NOMO-1 treated with DMSO at 0.1 percent for 48 hours (cell line): Measurements from ENCODE around the gene MYG1.
A peak's percentile ranks its signal among the peaks of the same experiment; 100 is the strongest.
"Not testable (repeated sequence)": the region's sequence is repeated elsewhere in the genome, so short reads cannot be mapped to it uniquely, and the experiment has no call there.

ENCODE experiments used
- DNase-seq: peaks from one replicate; lab custom pipeline; 2025; ENCODE audit not compliant: unreplicated experiment; lab: John Stamatoyannopoulos, UW

MYG1 gene

DNA sequence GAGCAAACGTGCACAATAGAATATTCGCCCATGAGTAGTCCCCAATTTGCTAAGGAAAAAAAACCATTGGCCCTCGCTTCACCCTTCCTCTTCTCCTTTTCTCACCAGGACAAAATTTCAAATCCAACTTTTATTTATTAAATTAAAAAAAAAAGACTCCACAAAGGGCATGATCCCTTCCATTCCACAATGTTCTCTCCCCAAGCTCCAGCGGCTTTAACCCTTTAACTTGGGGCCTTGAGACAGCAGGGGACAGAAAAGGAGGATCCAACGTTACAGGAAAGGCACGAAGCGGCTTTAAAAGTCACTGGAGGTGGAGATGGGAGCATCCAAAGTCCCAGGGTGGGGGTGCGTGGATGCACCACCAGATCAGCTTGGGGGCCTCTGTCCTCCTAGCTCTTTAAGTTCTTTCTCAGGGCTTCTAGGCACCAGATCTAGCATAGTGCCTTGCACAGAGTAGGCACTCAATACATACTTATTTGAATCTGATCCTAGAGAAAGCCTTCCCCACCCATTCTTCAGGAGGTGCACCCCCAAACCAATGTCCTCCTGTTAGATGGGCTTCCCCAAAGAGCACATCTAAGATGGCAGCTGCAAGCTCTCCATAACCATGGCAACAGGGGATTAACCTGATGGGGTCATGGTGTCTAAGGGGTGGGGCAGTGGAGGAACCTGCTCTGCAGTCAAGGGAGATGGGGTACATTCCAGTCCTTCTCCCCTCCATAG, 27.1 kb downstream of the MYG1 start:
- no peak for DNase-seq

DNA sequence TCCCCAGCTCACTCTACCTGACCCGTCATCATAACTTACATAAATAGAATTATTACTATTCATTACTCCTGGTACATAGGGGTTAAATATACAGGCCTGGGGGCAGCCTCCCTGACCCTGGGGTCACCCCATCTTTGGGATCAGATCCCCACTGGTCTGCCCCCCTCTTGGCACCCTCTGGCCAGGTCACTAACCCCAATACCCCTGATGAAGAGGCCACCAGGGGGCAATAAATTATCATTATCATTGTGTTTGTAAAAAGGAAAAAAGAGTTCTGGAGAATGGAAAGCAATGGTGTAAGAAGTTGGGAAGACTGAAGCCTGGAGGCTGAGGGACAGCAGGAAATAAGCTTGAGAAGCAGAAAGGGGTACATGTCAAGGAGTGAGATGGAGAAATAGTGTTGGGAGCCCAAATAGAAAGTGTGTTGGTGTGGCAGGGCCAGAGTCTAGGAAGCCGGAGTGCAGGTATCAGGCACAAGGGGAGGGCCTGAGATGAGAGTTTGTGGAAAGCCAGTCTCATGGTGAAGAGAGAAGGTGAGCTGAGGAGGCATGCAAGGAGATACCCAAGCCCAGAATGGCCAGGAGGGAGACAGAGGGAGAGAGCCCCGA, 28.0 kb downstream of the MYG1 start:
- DNase-seq = no peak

- DNase-seq = no peak
Measured at GRCh38 chr12:53328043-53328435, 28.5 kb downstream of the MYG1 start.

DNA sequence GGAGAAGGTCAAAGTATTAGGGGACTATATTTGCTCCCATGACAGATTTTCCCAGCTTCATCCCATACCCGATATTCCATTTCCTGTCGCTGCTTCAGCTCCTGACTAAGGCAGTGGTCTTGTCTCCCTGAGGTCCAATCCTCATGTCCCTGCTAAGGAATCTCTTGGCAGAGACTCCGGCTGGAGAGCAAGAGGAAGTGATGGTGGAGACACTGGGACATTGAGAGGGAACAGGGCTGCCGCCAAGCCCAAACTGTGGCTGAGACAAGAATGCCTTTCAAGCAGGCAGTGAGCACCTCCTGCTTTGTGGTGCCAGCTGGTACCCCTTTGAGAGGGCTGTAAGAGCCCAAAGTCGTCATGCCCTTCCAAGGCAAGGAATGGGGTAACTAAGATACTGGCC, 31.2 kb downstream of the MYG1 start:
- DNase-seq = no peak

DNA sequence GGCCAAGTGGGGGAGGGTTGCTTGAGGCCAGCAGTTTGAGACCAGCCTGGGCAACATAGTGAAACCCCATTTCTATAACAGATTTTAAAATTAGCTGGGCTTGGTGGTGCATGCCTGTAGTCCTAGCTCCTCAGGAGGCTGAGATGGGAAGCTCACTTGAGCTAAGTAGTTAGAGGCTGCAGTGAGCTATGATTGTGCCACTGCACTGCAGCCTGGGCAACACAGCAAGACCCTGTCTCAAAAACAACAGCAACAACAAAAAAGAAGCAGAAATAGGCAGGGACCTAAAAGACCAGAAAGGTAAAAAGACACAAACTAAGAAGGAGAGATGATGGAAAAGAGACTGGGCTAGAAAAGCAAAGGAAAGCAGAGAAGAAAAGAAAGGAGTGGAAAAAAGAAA, 32.8 kb downstream of the MYG1 start:
- not testable (repeated sequence) for DNase-seq

- no peak for DNase-seq
Measured at GRCh38 chr12:53332744-53333143, 33.2 kb downstream of the MYG1 start.

GRCh38 chr12:53333289-53333688, 33.8 kb downstream of the MYG1 start:
- no peak for DNase-seq

GRCh38 chr12:53333845-53334244, 34.4 kb downstream of the MYG1 start:
- no peak for DNase-seq

DNA sequence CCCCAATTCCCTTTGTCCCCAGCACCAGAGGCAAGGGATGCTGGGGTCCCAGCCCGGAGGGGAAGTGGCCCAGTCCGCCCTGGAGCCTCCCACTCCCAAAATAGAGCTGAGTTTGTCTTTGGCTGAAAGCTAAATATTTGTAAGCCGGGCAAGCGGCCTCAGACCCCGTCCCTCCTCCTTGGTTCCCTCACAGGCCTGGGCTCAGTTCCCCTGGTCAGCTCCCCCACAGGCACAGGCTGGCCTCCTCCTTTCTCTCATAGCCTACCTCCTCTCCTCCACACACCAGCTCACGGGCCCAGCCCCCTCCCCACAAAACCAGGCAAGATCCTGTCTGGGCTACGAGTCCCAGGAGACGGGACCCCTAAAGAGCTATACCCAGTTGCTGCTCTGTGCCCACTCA, 35.3 kb downstream of the MYG1 start:
- DNase-seq = no peak

DNA sequence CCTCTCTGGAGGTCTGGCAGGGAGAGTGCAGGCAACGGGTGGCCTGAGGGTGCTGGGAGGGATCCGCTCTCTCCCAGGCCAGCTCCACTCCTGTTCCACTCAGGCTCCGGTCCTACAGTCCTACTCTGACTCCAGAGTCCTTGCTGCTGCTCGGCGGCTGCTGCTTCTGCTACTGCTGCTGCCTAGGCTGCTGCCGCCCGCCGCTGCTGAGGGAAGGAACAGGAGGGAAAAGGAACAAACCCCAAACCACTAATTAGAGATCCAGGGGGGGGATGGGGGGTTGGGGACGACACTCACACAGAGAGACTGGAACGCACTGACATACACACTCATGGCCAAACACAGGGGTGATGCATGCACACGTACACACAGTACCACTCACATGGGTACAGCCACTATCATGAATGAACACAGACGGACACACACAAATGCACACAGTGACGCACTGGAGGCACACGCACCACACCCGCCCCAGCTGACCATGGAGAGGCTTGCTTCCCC, 36.7 kb downstream of the MYG1 start, which contains the start of gene SP7:
Gene SP7, minus strand, starts transcription at position 174 of the 501 bp plus-strand sequence. CDS start 708 bp downstream, outside the sequence.
- peak; percentile 56 for DNase-seq

GRCh38 chr12:53338017-53338416, 38.5 kb downstream of the MYG1 start:
- no peak for DNase-seq

DNA sequence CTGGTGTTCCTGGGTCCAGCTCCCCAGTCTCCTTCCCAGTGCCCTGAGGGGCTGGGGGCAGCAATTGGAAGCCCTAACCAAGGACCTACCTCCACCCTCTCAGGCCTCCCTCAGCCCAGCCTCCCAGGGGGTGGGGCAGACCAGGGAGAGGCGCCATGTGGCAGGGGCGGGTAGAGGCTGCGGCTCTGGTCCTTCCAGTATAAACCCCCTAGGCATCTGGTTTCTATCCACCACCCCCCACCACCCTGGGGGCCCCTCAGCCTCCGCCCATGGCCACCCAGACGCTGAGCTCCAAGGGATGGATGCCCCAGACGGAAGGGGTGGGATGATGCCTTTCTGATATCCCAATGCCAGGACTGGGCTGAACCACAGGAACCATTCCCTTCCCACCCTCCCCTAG, 39.4 kb downstream of the MYG1 start:
- no peak for DNase-seq

GRCh38 chr12:53340398-53340797, 40.9 kb downstream of the MYG1 start:
- no peak for DNase-seq

DNA sequence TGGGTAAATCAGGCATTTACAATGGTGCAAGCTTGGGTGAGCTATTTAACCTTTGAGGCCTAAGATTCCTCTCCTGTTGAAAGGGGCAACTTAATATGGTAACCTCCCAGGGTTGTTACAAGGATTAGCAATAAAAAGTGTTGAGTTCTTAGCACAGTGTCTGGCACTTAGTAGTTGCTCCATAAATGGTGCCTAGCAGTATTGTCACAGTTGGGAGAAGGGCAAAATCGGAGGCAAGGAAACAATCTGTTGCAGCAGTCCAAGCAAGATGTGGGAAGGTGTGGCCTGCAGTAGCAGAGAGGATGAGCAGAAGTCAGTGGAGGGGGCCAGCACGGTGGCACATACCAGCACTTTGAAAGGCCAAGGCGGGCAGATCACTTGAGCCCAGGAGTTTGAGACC, 44.0 kb downstream of the MYG1 start:
- no peak for DNase-seq

- no peak for DNase-seq
Measured at GRCh38 chr12:53343969-53344368, 44.5 kb downstream of the MYG1 start.

GRCh38 chr12:53344487-53344823, 45.0 kb downstream of the MYG1 start:
- DNase-seq = no peak

DNA sequence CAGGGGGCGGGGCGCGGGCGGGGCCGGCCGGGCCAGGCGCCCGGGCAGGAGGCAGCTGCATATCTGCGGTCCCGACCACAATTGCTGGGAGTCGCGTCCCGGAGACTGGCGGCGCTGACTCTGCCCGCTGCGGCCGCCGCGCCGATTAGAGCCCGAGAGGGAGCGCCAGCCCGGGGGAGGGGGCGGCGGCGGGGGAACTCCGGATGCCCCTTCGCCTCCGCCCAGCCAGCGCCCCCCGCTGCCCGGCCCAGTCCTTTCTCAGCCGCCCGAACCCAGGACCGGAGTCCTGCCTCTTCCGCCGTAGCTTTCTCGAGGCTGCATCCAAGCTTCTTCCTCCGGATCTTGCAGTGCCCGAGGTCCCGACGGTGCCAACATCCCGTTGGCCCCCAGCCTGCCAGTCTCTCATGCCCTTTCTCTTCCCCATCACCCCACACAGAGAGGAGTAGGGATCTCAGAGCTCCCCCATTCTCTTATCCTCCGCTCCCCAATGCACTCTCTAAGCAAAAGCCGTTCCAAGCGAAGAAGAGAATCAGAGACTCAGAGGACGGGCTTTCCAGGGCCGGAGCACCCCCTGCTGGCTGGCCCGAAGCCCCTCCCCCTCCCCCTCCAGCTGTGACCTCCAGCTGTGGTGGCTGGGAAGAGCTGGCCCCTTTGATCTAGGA, 45.5 kb downstream of the MYG1 start:
- DNase-seq = peak; percentile 79

GRCh38 chr12:53345486-53346188, 46.1 kb downstream of the MYG1 start:
- no peak for DNase-seq

- DNase-seq = no peak
Measured at GRCh38 chr12:53346491-53346890, 47.0 kb downstream of the MYG1 start.

DNA sequence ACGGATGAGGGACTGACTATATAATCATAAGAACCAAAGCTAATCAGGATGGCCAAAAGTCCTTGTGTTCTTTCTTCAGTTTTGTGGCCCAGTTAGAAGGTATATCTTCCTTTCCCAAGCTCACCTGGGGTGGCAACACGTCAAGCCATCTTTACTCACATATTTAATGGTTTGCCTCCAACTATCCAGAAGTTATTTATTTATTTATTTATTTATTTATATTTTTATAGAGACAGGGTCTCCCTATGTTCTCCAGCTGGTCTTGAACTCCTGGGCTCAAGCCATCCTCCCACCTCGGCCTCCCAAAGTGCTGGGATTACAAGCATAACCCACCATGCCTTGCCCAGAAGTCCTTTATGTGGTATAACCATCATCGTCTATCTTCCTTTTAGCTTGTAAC, 48.4 kb downstream of the MYG1 start:
- DNase-seq = no peak
